GM12874 (cell line): ENCODE data around the gene C16orf95.

Source experiments
- TF ChIP-seq, protein P1 (sequence below): IDR thresholded peaks from 2 replicates; pipeline ENCODE4 v1.5.1; 2011; ENCODE audit warnings: low read depth, mild to moderate bottlenecking, control low read depth, low read length, moderate library complexity; ENCODE audit not compliant: insufficient read depth

C16orf95 gene

DNA sequence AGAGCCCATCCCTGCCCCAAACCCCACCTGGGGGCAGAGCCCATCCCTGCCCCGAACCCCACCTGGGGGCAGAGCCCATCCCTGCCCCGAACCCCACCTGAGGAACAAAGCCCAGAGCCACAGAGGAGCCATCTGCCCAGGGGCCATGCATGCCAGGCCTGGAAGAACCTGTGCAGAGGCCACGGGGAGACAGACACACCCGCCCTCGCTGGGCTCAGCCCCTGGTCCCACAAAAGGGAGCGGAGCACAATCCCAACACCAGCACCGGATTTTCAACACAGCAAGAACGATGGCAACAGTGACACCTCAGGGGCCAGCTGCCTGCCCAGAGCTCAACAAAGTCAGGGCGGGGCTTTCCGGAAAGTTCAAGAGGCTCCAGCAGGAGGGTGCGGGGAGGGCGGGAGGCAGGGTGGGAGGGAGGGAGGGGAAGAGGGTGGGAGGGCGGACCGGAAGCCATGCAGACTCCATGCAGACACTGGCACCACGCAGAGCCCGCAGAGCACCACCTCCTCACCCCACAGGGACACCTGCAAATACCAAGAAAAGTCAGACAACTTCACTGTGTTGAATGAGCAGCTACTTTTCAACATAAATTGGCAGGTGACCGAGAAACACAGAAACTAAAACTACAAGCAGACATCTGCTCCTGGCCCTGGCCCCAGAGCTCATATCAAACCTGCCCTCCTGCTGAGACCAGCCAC lies 27.9 kb upstream of the C16orf95 start:
- TF ChIP-seq, protein P1, sequence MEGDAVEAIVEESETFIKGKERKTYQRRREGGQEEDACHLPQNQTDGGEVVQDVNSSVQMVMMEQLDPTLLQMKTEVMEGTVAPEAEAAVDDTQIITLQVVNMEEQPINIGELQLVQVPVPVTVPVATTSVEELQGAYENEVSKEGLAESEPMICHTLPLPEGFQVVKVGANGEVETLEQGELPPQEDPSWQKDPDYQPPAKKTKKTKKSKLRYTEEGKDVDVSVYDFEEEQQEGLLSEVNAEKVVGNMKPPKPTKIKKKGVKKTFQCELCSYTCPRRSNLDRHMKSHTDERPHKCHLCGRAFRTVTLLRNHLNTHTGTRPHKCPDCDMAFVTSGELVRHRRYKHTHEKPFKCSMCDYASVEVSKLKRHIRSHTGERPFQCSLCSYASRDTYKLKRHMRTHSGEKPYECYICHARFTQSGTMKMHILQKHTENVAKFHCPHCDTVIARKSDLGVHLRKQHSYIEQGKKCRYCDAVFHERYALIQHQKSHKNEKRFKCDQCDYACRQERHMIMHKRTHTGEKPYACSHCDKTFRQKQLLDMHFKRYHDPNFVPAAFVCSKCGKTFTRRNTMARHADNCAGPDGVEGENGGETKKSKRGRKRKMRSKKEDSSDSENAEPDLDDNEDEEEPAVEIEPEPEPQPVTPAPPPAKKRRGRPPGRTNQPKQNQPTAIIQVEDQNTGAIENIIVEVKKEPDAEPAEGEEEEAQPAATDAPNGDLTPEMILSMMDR, result no peak

DNA sequence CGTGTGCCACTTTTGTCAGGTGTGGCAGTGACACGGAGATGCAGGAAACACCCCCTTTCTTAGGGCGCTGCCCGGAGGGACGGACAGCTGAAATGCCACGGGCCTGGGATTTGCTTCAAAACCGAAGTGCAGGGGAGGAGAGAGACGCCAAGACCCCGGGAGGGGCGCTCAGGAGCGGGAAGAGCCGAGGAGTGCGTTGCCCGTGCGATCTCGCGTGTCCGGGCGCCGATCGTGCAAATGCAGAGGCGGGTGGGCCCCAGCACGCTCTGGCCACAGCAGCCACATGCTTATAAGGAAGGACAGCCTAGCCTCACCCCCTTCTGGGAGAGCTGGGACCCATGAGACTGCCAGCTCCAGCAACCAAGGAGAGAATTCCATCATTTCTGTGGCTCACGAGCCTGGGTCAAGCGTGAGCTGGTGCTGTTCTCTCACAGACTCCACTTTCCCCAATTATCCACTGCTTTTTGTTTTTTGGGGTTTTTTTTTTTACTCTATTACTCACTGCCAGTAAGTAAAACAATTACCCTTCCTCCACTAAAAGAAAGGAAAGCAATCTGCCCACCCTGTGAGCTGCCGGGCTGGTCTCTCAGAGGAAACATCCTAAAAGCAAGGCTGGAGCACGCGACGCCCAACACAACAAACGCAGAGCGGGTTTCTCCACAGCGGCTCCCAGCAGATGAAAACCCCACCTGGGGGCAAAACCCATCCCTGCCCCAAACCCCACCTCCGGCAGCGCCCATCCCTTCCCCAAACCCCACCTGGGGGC lies 27.2 kb upstream of the C16orf95 start:
- TF ChIP-seq, protein P1, result no peak

DNA sequence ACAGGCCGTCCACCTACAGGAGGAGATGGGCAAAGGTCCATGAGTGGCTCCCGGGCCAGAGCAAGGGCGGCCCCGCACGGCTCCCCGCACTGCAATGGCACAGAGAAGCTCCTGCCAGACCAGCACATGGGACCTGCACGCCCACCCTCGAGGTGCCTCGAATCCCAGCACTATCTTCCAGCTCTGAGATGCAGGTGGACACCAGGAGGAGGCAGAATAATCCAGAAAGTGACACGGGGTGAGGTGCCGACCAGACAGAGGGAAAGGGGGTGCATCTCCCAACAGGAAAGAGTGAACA lies 26.5 kb upstream of the C16orf95 start:
- TF ChIP-seq, protein P1, result no peak

DNA sequence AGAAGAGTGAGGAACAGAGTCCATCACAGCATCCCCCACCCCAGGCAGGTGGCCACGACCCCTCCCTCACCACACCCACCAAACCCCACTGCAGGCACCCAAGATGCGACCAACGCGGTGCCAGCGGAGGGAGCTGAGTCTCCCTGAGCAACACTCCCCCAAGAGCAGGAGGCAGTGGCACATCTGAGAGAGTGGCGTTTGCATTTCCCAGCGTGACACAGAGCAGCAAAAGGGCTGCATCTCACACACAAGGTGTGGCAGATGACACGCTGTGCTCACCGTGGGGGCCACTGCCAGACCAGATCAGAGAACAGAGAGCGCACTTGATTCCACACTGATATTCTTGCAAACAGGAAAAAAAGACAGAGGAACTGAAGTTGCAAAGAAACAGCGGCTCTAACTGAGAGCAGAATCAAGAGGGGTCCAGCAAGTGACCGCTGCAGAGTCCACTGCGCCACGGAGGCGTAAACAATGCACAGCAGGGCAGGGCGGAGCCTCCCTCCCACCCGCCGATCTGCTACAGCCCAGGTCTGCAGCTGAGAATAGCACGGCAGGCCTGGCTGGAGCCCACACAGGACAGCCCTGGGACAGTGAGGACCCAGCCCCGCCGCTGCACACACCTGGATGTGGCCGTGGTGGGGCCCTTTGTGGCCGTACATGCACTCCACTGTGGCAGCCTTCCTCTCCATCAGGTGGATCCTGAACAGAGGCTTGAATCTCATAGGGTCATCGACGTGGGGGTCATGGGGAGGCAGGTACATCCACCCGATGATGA lies 26.0 kb upstream of the C16orf95 start:
- TF ChIP-seq, protein P1, result no peak

DNA sequence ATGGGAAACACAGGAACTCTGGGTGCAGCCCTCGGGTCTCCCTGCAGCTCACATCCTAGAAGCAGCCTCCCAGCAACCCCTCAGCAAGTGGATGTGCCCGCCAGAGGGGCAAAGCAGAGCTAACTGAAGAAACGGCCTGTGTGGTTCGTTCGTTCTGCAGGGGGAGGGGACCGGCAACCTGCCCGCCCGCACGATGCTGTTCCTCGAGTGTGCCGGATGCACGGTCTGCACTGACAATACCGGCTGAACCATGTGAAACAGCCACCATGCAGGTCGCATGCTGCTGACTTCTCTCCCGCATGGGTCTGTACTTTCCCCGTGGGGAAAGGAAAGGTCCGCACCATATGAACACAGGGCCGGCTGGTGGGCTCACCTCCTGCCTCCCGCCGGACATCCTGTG lies 25.3 kb upstream of the C16orf95 start:
- TF ChIP-seq, protein P1, result no peak

DNA sequence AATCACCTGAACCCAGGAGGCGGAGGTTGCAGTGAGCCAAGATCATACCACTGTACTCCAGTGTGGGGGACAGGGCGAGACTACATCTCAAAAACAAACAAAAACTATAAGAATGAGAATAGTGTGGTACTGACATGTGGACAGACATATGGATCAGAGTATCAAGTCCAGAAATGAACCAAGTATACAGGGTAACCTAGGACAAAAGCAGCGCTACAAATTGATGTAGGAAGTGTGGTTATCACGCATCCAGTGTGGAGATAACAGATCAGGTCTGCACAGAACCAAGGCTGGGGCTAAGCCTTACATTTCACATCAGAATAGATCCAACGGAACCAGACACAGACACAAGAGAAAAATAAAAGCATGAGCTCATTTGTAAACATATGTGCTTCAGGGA lies 23.0 kb upstream of the C16orf95 start:
- TF ChIP-seq, protein P1, result no peak

DNA sequence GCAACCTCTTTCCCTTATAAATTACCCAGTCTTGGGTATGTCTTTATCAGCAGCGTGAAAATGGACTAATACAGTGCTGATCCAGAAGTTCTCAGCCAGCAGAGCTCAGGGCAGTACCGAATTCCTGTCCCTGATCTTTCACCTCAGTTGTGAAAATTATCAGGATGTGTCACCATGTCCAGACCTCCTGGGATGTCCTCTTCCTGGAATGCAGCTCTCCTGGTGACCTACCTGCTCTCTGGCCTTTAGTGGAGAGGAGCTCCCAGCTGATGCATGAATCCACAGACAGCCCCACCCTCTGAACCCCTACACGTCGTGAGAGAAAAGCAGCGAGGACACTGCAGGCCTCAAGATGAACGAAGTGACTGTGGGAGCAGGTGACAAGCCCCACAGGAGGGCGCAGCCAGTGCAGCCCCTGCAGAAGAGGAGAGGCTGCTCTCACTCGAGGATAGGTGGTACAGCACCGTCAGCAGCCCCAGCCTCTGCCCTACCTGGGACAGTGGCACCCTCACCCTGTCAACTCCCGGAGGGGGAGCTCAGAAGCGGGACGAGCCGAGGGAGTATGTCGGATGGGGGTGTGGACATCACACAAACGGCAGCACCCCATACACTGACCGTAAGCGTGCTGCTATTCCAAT lies 22.0 kb upstream of the C16orf95 start:
- TF ChIP-seq, protein P1, result no peak
